ENCODE results near the gene SLC16A12. TPM values are rescaled to one million over a fixed set of nuclear protein-coding genes. Genes with fewer than 3 reads are reported as not detected.

The SLC16A12 gene
- total RNA-seq, 1 donor from 2014 or later: 3.7 TPM

DNA sequence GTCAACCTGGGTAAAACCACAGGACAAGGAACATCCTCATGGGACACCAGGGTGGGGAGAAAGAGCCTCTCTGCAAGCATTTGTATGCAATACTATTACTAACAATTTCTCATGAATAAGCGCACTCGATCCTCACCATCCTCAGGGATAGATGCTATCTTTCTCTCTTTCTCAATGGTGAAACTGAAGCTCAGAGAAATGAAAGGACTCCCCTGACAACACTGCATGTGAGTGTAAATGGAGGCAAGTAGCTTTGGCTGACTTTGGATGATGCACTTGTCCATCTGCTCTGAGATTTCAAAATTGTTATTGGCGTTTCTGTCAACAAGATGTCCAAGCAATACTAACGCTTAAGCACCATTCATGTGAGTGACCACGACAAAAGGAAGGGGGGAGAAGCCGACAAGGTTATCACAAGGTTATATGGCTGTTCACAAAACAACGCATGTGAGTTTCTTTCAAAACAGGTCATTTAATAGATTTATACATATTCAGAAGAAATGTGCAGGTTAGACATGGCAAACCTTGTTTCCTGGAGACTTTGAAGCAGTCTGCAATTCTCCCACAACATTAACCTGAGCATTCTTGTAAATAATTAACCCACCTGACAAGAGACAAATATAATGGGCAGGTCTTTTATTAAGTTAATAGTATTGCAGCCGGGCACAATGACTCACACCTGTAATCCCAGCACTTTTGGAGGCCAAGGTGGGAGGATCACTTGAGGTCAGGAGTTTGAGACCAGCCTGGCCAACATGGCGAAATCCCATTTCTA is 67.0 kb downstream of the SLC16A12 start:
- no peak for DNase-seq (ENCODE audit: low read depth)
- no peak for TF ChIP-seq CTCF (conservative IDR thresholded peaks at IDR 0.05; ENCODE audit: low read depth, low read length)
- H3K4me3 ChIP-seq (ENCODE audit: low read depth, low read length): no peak overlapping the region

DNA sequence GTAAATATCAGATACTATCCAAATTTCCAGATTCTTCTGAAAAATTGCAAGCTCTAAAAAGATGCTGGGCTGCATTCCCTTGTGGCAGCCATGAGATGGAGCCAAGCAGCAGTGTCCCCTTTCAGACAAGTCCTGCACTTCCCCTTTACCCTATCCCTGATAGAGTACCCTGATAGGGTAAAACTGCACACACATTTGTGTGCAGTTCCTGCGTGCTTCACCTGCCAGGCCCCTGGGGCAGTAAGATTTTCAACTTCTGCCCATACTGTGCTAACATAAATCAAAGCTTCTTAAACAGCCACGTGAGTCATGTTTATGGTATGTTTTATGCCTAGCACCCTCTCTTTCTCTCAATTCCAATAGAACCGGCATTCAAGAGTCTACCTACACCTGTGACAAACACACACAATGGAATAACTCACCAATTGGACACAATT is 68.8 kb downstream of the SLC16A12 start:
- no peak overlapping the region for H3K4me3 ChIP-seq (ENCODE audit: low read depth, low read length)
- no peak for DNase-seq (ENCODE audit: low read depth)
- peak; percentile 76 for TF ChIP-seq CTCF (conservative IDR thresholded peaks at IDR 0.05; ENCODE audit: low read depth, low read length)

DNA sequence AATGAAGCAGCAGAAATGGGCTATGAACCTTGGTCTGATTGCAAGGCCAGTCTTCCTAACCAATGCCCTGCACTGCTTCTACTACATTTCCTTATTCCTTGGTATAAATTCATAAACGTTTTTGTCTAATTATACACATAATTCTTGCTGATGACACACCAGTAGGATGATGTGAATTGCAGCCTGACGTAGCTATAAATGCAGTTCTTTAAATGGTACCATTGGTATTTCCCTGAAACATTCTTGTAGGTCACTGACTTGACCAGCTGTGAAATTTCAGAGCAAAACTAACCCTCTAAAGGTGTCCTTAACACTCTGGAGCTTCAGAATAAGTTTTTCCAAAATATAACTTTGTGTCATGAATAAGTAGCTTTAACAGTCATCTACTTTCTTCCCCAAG is 70.2 kb downstream of the SLC16A12 start:
- DNase-seq (ENCODE audit: low read depth): no peak
- no peak overlapping the region for H3K4me3 ChIP-seq (ENCODE audit: low read depth, low read length)
- TF ChIP-seq CTCF (conservative IDR thresholded peaks at IDR 0.05; ENCODE audit: low read depth, low read length): no peak

DNA sequence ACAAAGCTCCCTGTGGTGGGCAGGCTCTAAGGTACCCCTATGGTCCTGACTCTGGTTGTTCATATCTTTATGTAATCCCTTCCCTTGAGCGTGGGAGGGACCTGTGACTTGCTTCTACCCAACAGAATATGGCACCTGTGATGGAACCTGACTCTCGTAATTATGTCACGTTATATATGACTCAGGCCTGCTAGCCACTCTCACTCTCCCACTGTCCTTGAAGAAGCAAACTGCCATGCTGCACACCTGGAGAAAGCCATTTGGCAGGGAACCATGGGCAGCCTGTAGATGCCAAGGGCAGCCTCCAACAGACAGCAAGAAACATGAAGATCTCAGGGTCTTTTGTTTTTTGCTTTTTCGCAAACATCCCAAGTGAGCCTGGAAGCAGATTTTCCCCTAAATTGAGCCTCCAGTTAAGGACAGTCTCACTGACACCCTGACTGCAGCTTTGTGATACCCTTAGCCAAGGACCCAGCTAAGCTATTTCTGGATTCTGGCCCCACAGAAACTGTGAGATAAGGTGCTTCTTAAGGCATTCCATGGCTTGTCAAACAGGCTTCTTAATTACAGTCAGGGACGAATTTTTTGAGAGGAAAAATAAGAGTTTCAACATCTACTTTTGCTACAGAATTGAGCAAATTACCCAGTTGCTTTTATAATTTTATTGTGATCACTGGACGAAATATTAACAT is 71.4 kb downstream of the SLC16A12 start:
- DNase-seq (ENCODE audit: low read depth): no peak
- TF ChIP-seq CTCF (conservative IDR thresholded peaks at IDR 0.05; ENCODE audit: low read depth, low read length): no peak
- no peak overlapping the region for H3K4me3 ChIP-seq (ENCODE audit: low read depth, low read length)

DNA sequence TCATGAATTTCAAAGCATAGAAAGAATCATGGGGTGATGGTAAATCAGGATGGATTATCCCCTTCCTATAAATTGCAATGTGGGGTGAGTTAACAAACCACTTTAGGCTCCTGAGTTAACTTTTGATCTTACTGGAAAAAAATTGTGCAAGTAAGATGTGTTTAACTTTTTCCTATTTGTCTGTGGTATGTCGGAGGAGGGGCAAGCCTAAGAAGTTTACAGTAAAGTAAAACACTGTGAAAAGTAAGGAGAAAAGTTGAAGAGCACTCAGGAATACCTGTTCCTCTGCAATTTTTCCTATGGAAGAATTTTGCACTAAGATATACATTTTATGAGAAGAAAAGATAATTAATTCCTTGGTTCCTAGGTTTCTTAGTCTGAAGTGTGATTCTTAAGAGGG is 76.6 kb downstream of the SLC16A12 start:
- no peak for DNase-seq (ENCODE audit: low read depth)
- H3K4me3 ChIP-seq (ENCODE audit: low read depth, low read length): no peak overlapping the region
- no peak for TF ChIP-seq CTCF (conservative IDR thresholded peaks at IDR 0.05; ENCODE audit: low read depth, low read length)

GRCh38 chr10:89458291-89458690 is 77.1 kb downstream of the SLC16A12 start:
- no peak for DNase-seq (ENCODE audit: low read depth)
- H3K4me3 ChIP-seq (ENCODE audit: low read depth, low read length): no peak overlapping the region
- no peak for TF ChIP-seq CTCF (conservative IDR thresholded peaks at IDR 0.05; ENCODE audit: low read depth, low read length)
